NCI-H2227 treated with DMSO at 0.1 percent for 48 hours (cell line): ENCODE data around the gene SPATA2L.
"Not testable (repeated sequence)": the region's sequence is repeated elsewhere in the genome, so short reads cannot be mapped to it uniquely, and the experiment has no call there.

Experiments
- DNase-seq: peaks from one replicate; lab custom pipeline; 2025; lab: John Stamatoyannopoulos, UW

SPATA2L gene

DNA sequence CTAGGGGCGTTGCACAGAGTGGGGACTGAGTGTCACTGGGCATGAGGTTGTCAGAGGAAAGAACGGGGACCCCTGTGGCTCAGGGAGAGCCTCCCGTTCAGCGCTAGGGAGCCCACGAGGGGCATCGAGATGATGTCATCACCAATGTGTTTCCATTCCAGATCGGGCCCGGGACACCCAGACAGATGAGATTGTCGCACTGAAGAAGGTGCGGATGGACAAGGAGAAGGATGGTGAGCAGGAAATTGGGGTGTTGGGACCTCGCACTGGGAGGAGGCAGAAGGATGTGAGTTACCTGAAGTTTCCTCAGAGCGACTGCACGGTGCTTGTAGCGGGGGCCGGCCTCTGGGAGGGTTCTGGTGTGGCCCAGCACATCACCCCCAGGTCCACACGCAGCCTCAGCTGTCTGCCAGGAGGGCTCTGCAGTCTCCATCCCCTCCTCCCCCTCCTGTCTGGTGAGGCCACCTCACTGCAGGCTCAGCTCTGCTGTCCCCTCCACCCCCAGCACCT lies 11.1 kb downstream of the SPATA2L start:
- no peak for DNase-seq

DNA sequence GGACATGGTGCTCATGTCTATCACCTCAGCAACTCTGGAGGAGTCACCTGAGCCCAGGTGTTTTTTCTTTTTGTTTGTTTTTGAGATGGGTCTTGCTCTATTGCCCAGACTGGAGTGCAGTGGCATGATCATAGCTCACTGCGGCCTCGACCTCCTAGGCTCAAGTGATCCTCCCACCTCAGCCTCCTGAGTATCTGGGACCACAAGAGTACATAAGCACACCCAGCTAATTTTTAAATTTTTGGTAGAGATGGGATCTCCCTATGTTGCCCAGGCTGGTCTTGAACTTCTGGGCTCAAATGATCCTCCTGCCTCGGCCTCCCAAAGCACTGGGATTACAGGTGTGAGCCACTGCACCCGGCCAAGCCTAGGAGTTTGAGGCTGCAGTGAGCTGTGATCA lies 11.9 kb downstream of the SPATA2L start:
- not testable (repeated sequence) for DNase-seq

DNA sequence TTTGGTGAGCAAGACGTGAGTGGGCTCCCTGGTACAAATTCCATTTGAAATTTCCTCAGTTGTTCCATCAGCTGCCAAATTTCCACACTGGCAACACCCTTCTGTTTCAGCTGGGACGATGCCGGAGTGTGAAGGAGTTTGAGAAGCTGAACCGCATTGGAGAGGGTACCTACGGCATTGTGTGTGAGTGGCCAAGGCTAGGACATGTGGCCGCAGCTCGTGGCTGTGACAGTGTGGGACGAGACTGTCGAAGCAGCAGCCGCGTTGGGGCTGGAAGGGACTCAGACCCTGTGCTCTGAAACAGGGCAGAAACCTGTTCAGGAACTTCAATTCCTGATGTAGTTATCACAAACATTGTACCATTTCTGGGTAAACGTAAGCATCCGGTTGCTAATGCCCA lies 12.4 kb downstream of the SPATA2L start:
- DNase-seq: no peak

DNA sequence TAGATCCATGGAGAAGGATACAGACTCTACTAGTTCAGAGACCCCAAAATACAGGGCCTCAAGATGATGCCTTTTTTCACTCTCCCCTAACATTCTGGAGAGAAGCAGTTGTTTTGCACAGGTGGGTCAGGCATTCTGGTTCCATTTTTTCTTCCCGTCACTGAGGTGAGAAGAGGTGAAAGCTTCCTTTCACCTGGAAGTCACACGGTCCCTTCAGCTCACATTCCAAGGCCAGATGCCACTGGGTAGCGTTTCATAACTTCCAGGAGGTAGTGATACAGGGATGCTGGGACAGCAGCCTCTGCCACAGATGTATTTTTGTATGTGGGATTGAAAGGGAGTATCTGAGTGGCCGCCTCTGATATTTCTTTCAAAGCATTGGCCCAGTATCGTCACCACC lies 13.1 kb downstream of the SPATA2L start:
- DNase-seq: no peak

DNA sequence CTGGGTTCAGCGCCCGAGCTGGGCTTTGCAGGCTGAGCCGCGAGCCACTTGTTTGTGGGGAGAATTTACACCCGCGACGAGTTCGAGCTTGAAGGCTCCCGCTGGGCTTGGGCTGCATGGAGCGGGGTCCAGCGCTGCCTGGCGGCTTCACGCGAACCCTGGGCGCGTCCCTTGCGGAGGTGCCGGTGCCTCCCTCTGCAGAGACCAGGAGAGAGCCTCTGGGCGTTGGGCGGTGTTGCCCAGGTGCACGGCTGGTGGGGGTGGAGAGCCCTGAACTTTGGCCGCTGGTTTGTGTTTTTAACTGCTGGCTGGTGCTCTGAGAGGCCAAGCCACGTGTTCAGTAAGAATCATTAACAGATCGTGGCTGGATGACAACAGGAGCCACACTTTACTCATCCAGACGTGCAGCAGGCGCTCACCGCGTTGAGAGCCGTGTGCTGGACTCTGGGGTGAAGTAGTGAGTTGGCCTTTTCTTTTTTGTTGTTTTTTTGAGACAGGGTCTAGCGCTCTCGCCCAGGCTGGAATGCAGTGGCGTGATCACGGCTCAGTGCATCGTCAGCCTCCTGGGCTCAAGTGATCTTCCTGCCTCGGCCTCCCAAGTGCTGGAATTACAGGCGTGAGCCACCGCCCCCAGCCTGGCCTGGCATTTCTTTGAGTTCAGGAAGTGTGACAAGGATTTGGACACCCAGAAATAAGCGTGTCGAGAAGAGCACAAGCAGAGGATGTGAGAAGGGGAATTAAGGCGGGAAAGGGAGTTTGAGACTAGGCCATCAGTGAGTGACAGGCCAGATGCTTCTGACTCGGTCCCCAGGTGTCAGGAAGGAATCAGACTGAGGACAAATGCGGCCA lies 14.2 kb downstream of the SPATA2L start:
- DNase-seq: no peak

DNA sequence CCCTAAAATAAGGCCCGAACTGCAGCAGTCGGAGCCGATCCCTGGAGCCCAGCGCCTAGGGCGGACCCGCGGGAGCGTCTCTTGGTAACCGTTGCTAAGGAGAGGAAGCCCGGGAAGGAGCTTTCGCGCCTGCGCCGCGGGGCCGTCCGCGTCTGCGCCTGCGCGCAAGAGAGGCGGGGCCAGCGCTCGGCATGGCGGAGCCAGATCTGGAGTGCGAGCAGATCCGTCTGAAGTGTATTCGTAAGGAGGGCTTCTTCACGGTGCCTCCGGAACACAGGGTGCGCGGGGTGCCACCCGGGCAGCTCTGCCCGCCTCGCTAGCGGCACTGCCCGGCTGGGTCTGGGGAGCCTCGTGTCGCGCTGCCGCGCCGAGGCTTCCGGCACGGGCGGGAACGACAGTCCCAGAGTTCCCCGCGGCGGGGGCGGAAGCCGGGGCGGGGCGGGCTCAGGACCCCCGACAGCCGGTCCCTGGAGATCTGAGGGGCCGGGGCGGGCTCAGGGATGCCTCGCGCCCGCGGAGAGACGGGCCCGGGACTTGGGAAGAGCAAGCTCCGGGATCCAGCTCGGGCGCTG lies 14.9 kb downstream of the SPATA2L start, which contains the start of gene CDK10:
TSS of gene CDK10 (plus strand) at position 170 of the 572 bp plus-strand sequence. CDS start at position 192, 22 bp downstream.
- peak; percentile 83 for DNase-seq

DNA sequence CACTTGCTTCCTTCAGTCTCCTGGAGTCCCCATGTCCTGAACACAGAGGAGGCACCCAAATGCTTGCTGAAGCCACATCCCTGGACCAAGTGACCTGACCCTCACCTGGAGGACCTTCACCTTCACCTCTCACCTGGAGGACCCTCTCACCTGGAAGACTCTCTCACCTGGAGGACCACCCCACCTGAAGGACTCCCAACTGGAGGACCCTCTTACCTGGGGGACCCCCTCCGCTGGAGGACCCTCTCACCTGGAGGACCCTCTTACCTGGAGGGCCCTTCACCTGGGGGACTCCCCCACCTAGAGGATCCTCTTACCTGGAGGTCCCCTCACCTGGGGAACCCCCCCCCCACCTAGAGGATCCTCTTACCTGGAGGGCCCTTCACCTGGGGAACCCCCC lies 15.6 kb downstream of the SPATA2L start:
- DNase-seq: no peak

DNA sequence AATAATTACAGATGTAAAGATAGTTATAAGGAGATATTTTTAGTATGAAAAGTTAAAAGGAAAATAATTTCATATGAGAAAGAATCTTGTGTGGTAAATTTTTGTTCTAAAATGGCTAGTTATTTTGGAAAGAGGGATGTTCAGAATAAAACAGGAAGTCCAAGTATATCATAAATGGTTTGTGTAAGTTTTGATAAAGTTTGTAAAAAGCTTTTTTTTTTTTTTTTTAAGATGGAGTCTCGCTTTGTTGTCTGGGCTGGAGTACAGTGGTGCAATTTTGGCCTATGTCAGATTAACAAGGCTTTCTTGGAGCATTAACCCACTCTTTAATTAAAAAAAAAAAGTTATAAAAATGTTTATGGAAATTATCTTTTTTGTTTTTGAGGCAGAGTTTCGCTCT lies 23.2 kb downstream of the SPATA2L start:
- DNase-seq: no peak

DNA sequence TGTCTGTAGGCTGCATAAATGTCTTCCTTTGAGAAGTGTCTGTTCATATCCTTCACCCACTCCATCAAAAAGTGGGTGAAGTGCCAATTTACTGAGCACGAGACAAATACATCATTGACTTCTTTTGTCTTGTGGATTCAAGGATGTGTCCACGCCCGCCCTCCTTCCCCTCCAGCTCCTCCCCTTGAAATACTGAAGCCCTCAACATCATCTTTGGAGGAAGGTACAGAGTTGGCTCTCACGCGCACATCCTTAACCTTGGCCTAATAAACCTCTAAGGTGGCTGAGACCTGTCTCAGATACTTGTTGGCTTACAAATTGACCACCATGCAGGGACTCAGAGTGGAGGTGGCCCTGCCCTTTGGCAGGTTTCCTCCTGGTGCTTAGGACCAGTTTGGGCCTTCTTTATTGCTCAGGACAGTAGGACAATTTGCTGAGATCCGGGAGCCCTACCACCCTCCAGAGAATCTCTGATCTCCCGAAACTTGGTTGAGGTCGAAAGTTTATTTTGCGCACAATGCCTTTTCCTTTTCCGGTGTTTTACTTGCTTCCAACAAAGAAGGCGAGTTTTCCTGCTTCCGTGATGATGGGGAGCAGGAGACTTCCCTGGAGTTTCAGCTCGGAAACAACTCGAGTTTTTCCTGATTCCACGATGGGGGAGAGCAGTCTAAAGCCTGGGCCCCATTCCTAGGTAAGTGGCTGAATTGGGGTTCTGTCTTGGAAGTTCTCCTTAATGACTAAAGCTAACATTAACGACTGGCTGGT lies 29.1 kb downstream of the SPATA2L start:
- no peak for DNase-seq

DNA sequence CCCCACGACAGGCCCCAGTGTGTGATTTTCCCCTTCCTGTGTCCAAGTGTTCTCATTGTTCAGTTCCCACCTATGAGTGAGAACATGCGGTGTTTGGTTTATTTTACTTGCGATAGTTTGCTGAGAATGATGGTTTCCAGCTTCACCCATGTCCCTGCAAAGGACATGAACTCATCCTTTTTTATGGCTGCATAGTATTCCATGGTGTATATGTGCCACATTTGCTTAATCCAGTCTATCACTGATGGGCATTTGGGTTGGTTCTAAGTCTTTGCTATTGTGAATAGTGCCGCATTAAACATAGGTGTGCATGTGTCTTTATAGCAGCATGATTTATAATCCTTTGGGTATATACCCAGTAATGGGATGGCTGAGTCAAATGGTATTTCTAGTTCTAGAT lies 29.9 kb downstream of the SPATA2L start:
- DNase-seq: not testable (repeated sequence)

DNA sequence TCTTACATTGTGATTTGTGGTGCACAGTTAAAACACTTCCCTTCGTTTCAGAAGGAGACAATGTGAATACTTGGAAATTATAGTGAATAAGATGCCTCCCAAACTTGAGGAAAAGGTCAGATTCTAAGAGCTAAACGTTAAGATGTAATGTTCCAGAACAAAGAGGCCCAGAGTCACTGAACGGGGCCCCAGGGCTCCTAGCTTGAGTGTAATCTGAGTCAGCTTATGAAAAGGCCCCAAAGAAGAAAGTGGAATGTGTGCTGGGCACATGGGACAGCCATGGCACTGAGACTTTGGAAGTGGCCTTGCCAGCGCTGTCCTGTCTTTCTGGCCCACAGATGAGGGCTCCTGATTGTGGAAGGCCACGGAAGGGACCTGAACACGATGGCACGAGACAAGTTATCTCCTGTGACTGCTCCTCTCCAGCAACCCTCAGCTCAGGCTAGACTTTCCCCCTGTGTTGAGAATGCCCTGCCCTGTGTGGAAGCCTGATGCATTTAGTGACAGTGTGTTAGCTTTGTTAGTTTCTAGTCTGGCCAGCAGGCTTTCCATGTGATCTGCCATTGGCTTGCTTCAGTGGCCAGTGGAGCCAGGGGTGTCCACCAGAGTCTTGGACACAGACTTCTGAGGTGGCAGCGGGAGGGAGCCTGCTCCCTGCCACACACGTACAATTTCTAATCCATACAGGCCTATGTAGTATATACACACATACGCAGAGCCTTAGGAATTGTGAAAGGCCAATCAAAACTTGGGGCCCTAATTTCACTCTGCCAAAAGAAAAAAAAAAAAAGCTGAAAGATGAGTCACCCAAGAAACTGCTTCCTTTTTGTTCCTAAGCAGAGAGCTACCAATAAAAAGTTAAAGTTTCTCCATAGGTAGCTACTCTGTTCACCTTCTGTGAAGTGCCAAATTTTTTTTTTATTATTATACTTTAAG lies 30.7 kb downstream of the SPATA2L start:
- no peak for DNase-seq

DNA sequence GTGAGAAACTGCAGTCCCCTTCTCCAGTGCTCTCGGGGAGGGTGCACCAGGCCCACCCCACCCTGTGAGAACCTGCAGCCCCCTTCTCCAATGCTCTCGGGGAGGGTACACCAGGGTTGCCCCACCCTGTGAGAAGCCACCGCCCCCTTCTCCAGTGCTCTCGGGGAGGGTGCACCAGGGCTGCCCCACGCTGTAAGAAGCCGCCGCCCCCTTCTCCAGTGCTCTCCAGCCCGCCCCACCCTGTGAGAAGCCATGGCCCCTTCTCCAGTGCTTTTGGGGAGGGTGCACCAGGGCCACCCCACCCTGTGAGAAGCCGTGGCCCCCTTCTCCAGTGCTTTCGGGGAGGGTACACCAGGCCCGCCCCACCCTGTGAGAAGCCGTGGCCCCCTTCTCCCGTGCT lies 31.8 kb downstream of the SPATA2L start:
- no peak for DNase-seq

DNA sequence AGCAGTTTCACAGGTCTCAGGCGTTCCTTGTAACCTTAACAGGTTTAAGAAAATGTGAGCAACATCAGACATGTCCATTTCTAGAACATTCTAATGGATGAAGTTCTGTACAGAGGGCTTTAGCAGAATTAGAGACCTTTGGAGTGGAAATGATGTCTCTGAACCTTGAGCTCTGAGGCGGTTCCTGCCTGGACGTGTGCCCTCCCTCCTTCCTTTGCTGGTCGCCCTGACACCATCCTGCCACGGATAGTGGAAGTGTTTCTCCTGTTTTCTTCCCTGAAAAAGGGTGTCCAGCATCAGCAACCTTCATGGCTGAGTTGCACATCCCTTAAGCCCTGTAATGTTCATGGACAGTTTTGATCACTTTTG lies 32.7 kb downstream of the SPATA2L start:
- no peak for DNase-seq

DNA sequence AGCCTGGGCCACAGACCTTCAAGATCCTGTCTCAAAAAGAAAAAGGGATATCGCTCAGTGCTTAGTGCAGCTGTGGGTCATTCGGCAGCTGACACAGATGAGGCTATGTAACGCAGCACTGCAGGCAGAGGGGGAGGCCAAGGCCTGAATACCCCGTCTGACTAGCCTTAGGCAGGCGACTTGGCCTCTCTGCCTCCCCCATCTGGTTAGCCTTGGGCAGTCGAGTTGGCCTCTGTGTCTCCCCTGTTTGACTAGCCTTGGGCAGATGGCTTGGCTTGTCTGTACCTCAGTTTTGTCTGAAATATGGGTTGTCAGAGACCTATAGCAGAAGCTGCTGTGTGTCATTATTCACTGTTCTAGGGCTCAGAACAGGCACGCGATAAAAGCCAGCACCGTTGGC lies 33.9 kb downstream of the SPATA2L start:
- DNase-seq: no peak

DNA sequence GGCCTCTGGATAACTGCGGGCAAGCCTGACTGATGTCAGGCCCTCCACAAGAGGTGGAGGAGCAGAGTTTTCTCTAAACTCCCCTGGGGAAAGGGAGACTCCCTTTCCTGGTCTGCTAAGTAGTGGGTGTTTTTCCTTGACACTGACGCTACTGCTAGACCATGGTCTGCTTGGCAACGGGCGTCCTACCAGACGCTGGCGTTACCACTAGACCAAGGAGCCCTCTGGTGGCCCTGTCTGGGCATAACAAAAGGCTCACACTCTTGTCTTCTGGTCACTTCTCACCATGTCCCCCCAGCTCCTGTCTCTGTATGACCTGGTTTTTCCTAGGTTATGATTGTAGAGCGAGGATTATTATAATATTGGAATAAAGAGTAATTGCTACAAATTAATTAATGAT lies 34.5 kb downstream of the SPATA2L start:
- not testable (repeated sequence) for DNase-seq

DNA sequence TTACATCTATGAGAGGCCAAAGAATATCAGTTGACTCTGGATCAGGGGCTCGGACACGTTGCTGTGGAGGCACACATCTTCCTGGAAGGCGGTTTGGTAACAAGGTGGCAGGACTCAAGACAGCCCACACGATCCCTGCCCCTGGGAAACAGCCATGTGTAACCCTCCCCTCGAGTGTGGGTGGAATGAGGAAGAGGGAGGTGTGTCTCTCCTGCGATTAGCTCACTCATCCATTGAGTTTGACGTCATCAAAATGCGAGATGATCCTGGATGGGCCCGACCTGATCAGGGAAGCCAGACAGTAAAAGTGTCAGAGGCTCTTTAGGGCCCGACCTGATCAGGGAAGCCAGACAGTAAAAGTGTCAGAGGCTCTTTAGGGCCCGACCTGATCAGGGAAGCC lies 37.3 kb downstream of the SPATA2L start:
- DNase-seq: not testable (repeated sequence)

DNA sequence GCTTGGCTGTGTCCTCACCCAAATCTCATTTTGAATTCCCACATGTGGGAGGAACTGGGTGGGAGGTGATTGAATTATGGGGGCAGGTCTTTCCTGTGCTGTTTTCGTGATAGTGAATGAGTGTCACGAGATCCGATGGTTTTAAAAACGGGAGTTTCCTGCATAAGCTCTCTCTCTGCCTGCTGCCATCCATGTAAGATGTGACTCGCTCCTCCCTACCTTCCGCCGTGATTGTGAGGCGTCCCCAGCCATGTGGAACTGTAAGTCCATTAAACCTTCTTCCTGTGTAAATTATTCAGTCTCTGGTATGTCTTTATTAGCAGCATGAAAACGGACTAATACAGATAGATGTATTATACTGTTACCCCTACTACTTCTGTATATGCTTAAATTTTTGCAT lies 40.3 kb downstream of the SPATA2L start:
- no peak for DNase-seq

DNA sequence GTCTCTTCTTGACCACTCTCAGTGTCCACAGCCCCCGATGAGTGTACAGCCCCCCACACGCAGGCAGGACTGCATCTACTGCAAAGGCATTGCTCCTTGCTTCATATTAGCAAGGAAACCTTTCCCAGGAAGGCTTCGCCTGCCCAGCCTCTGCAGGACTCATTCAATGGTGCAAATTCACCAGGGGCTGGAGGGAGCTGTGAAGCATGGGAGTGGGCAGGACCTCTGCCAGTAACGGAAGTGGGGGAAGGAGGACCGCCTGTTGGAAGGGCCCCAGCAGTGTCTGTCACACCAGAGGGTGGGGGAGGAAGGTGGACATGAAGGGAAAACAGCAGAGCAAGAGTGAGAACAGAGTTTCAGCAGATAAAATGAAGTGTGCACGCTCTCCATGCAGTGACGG lies 41.4 kb downstream of the SPATA2L start:
- no peak for DNase-seq

DNA sequence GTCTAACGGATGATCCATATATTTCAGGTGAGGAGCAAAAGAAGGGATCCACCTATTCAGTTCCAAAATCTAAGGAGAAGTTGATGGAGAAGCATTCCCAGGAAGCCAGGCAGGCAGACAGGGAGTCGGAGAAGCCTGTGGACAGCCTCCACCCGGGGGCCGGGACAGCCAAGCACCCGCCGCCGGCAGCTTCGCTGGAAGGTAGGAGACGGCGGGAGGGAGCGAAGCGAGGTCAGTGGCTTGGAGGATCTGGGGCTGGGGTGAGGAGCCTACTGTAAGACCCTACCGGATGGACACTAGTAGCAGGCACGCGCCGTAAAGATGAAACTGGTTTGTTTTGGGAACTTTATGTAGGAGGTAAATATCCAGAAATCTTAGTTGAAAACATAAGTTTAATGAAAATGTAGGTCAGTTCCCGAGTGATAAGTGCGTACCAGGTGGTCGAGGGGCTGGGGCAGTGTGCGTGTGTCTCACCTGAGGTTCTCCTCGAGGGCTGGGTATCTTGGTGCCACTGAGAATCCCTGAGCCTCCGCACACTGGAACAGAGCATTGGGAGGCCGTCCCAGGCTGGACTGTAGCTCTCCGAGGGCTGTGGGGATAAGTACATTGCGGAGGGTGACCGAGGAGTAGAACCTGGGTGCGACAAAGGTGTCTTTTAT lies 43.2 kb downstream of the SPATA2L start:
- no peak for DNase-seq

DNA sequence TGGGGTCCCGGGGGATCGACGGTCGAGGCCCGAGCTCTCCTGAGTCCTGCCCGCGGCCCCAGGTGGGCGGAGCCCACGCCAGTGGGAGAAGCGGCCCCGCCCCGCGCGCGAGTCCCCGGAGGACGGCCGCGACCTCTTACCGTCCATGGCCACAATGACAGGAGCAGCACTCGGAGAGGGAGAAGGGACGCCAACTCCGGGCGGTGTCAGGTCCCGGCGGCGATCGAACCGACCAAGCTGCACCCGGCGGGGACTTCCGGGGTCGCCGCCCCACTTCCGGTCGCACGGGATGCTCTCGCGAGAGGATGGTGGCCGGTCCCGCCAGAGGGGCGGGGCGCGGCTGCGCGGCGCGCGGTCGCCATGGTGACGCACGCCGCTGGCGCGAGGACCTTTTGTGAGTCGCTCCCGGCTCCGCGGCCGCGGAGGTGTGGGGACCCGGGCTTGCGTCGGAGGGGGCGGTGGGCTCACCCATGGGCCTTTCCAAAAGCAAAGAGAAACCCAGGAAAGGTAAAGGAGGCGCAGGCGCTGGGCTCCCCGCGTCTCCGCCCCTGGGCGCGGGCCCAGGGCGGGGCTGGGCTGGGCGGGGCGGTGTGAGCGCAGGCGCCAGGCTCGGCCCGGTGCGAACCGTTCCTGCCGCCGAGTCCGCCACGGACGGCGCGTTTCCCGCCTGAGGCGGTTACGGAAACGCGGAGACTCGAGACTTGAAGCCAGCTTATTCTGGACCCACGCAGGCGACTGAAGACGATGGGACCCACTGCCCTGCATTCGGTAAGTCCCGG lies 43.9 kb downstream of the SPATA2L start, which contains the start of the genes CHMP1A and SPATA33:
TSS of gene CHMP1A (minus strand) at position 267 of the 779 bp plus-strand sequence. CDS start at position 147, 120 bp downstream.
TSS of gene SPATA33 (plus strand) at position 395 of the 779 bp plus-strand sequence. CDS start at position 471, 76 bp downstream.
- peak; percentile 61 for DNase-seq
